ENCODE data around the gene NDST3. TPM values are rescaled to one million over a fixed set of nuclear protein-coding genes. Genes with fewer than 3 reads are reported as not detected.

NDST3 gene
- total RNA-seq, 1 donor from 2014 or later = 1.5 TPM

DNA sequence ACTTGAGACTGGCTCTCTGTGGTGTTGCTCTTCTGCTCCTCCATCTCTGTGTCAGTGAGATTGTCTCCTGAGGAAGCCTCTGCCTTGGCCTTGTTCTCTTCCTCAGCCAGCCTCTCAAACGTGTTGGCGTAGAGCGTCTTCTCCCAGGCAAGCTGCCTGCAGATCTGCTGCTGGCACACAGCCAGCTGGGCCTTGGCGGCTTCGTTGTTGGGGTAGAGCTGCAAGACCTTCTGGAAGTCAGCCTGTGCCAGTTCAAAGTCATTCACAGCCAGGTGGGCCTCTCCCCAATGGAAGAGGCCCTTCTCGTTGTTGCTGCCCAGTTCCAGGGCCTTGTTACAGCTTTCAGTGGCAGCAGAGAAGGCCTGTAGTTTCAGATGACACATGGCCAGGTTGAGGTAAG is 159.1 kb downstream of the NDST3 start:
- Mint-ChIP-seq H3K9me3 (peaks cover 4% of the 10 kb centered on the region), H3K4me3 (no peak overlapping the region), H3K27me3 (no peaks in the 10 kb centered on the region), H3K27ac (no peak overlapping the region), H3K36me3 (peaks cover 4% of the 10 kb centered on the region), H3K4me1 (ENCODE audit: unreplicated experiment) (no peaks in the 10 kb centered on the region)
- no peak for DNase-seq (ENCODE audit: extremely low spot score, unreplicated experiment)
- TF ChIP-seq, protein P1, sequence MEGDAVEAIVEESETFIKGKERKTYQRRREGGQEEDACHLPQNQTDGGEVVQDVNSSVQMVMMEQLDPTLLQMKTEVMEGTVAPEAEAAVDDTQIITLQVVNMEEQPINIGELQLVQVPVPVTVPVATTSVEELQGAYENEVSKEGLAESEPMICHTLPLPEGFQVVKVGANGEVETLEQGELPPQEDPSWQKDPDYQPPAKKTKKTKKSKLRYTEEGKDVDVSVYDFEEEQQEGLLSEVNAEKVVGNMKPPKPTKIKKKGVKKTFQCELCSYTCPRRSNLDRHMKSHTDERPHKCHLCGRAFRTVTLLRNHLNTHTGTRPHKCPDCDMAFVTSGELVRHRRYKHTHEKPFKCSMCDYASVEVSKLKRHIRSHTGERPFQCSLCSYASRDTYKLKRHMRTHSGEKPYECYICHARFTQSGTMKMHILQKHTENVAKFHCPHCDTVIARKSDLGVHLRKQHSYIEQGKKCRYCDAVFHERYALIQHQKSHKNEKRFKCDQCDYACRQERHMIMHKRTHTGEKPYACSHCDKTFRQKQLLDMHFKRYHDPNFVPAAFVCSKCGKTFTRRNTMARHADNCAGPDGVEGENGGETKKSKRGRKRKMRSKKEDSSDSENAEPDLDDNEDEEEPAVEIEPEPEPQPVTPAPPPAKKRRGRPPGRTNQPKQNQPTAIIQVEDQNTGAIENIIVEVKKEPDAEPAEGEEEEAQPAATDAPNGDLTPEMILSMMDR (conservative IDR thresholded peaks at IDR 0.05) = no peak

- DNase-seq (ENCODE audit: extremely low spot score, unreplicated experiment) = no peak
- no peak overlapping the region for H3K27ac Mint-ChIP-seq
- H3K27me3 Mint-ChIP-seq = no peaks in the 10 kb centered on the region
- H3K9me3 Mint-ChIP-seq = peaks cover 9% of the 10 kb centered on the region
- TF ChIP-seq, protein P1 (conservative IDR thresholded peaks at IDR 0.05) = no peak
- H3K4me1 Mint-ChIP-seq (ENCODE audit: unreplicated experiment) = no peaks in the 10 kb centered on the region
- H3K4me3 Mint-ChIP-seq = no peak overlapping the region
- no peaks in the 10 kb centered on the region for H3K36me3 Mint-ChIP-seq
These were observed 172.3 kb downstream of the NDST3 start for GRCh38 chr4:118206627-118207026.

GRCh38 chr4:118213101-118213500 is 178.8 kb downstream of the NDST3 start:
- H3K4me3 Mint-ChIP-seq = no peak overlapping the region
- H3K27ac Mint-ChIP-seq = no peak overlapping the region
- TF ChIP-seq, protein P1 (conservative IDR thresholded peaks at IDR 0.05) = no peak
- no peaks in the 10 kb centered on the region for H3K4me1 Mint-ChIP-seq (ENCODE audit: unreplicated experiment)
- no peaks in the 10 kb centered on the region for H3K36me3 Mint-ChIP-seq
- H3K9me3 Mint-ChIP-seq = no peaks in the 10 kb centered on the region
- no peaks in the 10 kb centered on the region for H3K27me3 Mint-ChIP-seq
- DNase-seq (ENCODE audit: extremely low spot score, unreplicated experiment) = no peak

DNA sequence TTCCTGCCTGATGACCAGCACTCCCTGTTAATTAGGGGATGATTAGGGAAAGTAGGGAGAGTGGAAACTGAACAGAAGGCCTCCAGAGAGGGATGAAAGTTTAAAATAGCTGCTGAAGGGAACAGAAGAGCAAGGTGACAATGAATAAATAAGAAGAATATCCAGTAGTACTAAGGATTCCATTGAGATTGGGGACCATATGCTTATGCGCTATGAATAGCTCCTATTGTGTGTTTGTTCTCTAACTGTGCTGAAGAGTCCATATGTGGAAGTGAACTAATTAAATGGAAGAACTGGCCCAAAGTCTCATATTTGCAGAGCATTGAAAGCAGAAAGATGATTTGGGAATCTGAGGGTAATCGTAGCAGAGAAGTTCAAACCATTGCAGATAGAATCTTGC is 181.5 kb downstream of the NDST3 start:
- peaks cover 3% of the 10 kb centered on the region for H3K27me3 Mint-ChIP-seq
- H3K9me3 Mint-ChIP-seq = no peaks in the 10 kb centered on the region
- no peak overlapping the region for H3K4me3 Mint-ChIP-seq
- DNase-seq (ENCODE audit: extremely low spot score, unreplicated experiment) = no peak
- H3K4me1 Mint-ChIP-seq (ENCODE audit: unreplicated experiment) = no peaks in the 10 kb centered on the region
- TF ChIP-seq, protein P1 (conservative IDR thresholded peaks at IDR 0.05) = no peak
- no peak overlapping the region for H3K27ac Mint-ChIP-seq
- H3K36me3 Mint-ChIP-seq = no peaks in the 10 kb centered on the region

DNA sequence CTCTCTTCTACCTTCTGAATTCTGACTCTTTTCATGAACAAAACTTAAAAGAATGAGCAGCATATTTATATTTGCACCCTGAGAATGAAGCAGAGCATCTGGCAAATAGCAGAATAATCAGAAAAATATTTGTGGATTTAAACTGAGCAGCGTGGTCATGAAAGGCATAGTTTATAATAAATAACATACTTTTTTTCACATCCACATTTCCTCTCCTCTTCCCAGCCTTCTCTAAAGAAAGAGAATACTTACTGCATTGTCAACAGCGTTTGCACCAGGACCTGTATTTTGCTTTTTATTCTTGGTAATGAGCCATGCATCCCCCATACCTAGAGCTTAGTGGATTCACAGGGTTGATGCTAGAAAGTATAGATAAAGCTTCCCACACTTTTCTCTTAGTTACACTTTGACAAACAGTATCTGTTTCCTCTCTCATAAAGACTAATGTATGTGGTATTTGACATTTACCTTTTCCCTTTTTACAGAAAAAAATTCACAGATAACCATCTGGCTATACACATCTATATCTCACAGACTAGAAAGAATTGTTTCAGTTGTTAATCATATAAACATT is 187.0 kb downstream of the NDST3 start:
- Mint-ChIP-seq H3K27me3 (peaks cover 3% of the 10 kb centered on the region), H3K4me1 (ENCODE audit: unreplicated experiment) (peaks cover 8% of the 10 kb centered on the region), H3K9me3 (no peaks in the 10 kb centered on the region), H3K27ac (no peak overlapping the region), H3K4me3 (no peak overlapping the region), H3K36me3 (no peaks in the 10 kb centered on the region)
- TF ChIP-seq, protein P1 (conservative IDR thresholded peaks at IDR 0.05) = no peak
- DNase-seq (ENCODE audit: extremely low spot score, unreplicated experiment) = no peak
